Measurements from ENCODE around the gene MAP2. TPM values are rescaled to one million over a fixed set of nuclear protein-coding genes. Genes with fewer than 3 reads are reported as not detected.

The MAP2 gene
- total and polyA plus RNA-seq, 2 of the 8 experiments (the other 6 are each of a cell fraction or from before 2014, with no cell fraction given) = 5.9 to 9.4 TPM

DNA sequence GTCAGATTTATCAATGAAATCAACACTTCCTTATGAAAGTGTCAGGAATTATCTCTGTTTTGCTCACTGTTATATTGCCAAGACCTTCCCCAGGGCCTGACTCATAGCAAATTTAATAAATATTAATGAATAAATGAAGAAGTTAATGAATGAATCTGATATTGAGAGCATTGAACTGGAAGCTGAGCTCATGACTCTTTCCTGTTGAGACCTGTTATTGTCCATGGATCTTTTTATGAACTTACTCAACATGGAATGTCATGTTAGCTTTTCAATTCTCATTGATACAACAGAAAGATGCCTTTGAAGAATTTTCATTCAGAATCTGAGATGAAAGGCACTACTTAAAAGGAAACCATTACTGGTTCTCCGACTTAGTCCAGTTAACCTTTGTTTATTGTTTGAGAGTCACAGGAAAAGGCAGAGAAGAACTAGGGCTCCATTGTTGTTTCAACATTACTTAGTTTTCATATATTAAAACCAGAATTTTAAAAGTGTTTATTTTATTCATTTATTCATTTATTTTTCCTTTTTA is 257.4 kb downstream of the MAP2 start:
- H3K18ac ChIP-seq (ENCODE audit: extremely low read depth, low read length) = no peak overlapping the region
- H2BK15ac ChIP-seq (ENCODE audit: low read length) = no peak overlapping the region
- H2BK5ac ChIP-seq (ENCODE audit: low read depth, low read length) = no peak overlapping the region
- no peaks in the 10 kb centered on the region for H3K27me3 ChIP-seq (replicated peaks in 1 of 4; ENCODE audit: control insufficient read depth in 3 of 4, extremely low read depth in 1 of 4, insufficient read depth in 3 of 4, low read length in 3 of 4)
- H4K8ac ChIP-seq (ENCODE audit: extremely low read depth, insufficient read depth, low read length) = no peak overlapping the region
- no peaks in the 10 kb centered on the region for H3K36me3 ChIP-seq (ENCODE audit: control insufficient read depth in 2 of 4, insufficient read depth in 4 of 4, low read length in 3 of 4)
- H3K4me3 ChIP-seq (ENCODE audit: extremely low read depth in 1 of 4, insufficient read depth in 2 of 4, low read depth in 3 of 4, low read length in 4 of 4) = no peak overlapping the region
- H3K9ac ChIP-seq (replicated peaks in 1 of 4; ENCODE audit: extremely low read depth in 1 of 4, low read depth in 3 of 4, low read length in 3 of 4) = no peak overlapping the region
- no peak overlapping the region for H4K5ac ChIP-seq (ENCODE audit: insufficient read length, low read depth, low read length)
- H4K91ac ChIP-seq (replicated peaks; ENCODE audit: insufficient read length, low read length) = no peak overlapping the region
- no peaks in the 10 kb centered on the region for H3K9me3 ChIP-seq (ENCODE audit: insufficient read depth in 2 of 2, low read depth in 1 of 2, low read length in 1 of 2)
- DNase-seq (ENCODE audit: low read depth in 1 of 2, low spot score in 2 of 2) (no peak), FAIRE-seq (no peak)
- H2BK12ac ChIP-seq (ENCODE audit: low read depth, low read length) = no peak overlapping the region
- POLR2A ChIA-PET (ENCODE audit: partially characterized antibody) = no interaction called here
- H3K79me2 ChIP-seq (ENCODE audit: control insufficient read depth in 1 of 2, insufficient read depth in 2 of 2, low read length in 2 of 2) = no peaks in the 10 kb centered on the region
- H2BK20ac ChIP-seq (ENCODE audit: low read length) = no peak overlapping the region
- H2BK120ac ChIP-seq (replicated peaks; ENCODE audit: low read depth, low read length) = no peak overlapping the region
- H3K23ac ChIP-seq (ENCODE audit: insufficient read length) = no peak overlapping the region
- no peak overlapping the region for H3K4ac ChIP-seq (replicated peaks; ENCODE audit: insufficient read length, low read depth, low read length)
- H3K4me1 ChIP-seq (replicated peaks in 1 of 4; ENCODE audit: control insufficient read depth in 3 of 4, insufficient read depth in 4 of 4, low read length in 3 of 4) = no peaks in the 10 kb centered on the region
- no peak for TF ChIP-seq POLR2AphosphoS5 (IDR thresholded peaks at IDR 0.05; ENCODE audit: low read depth, low read length)
- no peak for TF ChIP-seq JUN (IDR thresholded peaks at IDR 0.05; ENCODE audit: low read depth, low read length)
- TF ChIP-seq ASH2L (IDR thresholded peaks at IDR 0.05; ENCODE audit: low read length) = no peak
- TF ChIP-seq CBX8 (IDR thresholded peaks at IDR 0.05; ENCODE audit: borderline replicate concordance, low read depth, low read length) = no peak
- no peak for TF ChIP-seq CHD1 (IDR thresholded peaks at IDR 0.05; ENCODE audit: low read depth, low read length)
- TF ChIP-seq, protein P1, sequence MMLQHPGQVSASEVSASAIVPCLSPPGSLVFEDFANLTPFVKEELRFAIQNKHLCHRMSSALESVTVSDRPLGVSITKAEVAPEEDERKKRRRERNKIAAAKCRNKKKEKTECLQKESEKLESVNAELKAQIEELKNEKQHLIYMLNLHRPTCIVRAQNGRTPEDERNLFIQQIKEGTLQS (IDR thresholded peaks at IDR 0.05; ENCODE audit: insufficient read depth, low read depth, low read length) = no peak
- no peak for TF ChIP-seq NRF1 (IDR thresholded peaks at IDR 0.05; ENCODE audit: low read depth, low read length)
- TF ChIP-seq HDAC2 (IDR thresholded peaks at IDR 0.05; ENCODE audit: borderline replicate concordance in 1 of 2, low read depth in 2 of 2, low read length in 2 of 2) = no peak
- TF ChIP-seq SRF (IDR thresholded peaks at IDR 0.05; ENCODE audit: low read depth, low read length) = no peak
- no peak for TF ChIP-seq SP2 (IDR thresholded peaks at IDR 0.05; ENCODE audit: low read length)
- TF ChIP-seq RAD21 (IDR thresholded peaks at IDR 0.05 in 1 of 2, conservative IDR thresholded peaks at IDR 0.05 in 1 of 2; ENCODE audit: low read depth in 2 of 2, low read length in 2 of 2) = no peak
- TF ChIP-seq PHF8 (conservative IDR thresholded peaks at IDR 0.05; ENCODE audit: low read depth, low read length) = no peak
- no peak overlapping the region for H3K14ac ChIP-seq (ENCODE audit: insufficient read length)
- no peaks in the 10 kb centered on the region for H4K20me1 ChIP-seq (replicated peaks in 1 of 2; ENCODE audit: control insufficient read depth in 1 of 2, insufficient read depth in 2 of 2, low read length in 2 of 2)
- no peaks in the 10 kb centered on the region for H3K79me1 ChIP-seq (ENCODE audit: low read depth, low read length)
- CTCF ChIA-PET (ENCODE audit: partially characterized antibody) = interaction anchor here (0.6 to 0.7 kb wide), 2 partner anchors 60 to 204 kb away, joined by 3 to 4 read pairs; no protein-coding TSS in a partner anchor
- H3K56ac ChIP-seq (replicated peaks; ENCODE audit: insufficient read length, low read depth, low read length) = no peak overlapping the region
- H2AFZ ChIP-seq (ENCODE audit: low read length) = no peak overlapping the region
- H2AK5ac ChIP-seq (ENCODE audit: low read depth, low read length) = no peak overlapping the region
- H3K23me2 ChIP-seq (ENCODE audit: low read depth, low read length) = no peaks in the 10 kb centered on the region
- 100% methylated on average over 1 of the region's 1 CpG; no CpG with 5 or more reads in 1 of the 2 experiments for WGBS, 2 experiments (ENCODE audit: extremely low coverage in 1 of 2, insufficient coverage in 1 of 2, insufficient read length in 1 of 2, insufficient replicate concordance in 2 of 2, low coverage in 1 of 2, low lambda C conversion rate in 2 of 2, missing lambda C conversion rate in 1 of 2)
- no peak overlapping the region for H3K27ac ChIP-seq (ENCODE audit: low read depth, low read length)
- H3K4me2 ChIP-seq (ENCODE audit: insufficient read depth in 1 of 2, low read depth in 2 of 2, low read length in 2 of 2) = no peak overlapping the region

Measured in H1 (cell line).